HepG2 (cell line): ENCODE results near the gene ATG4B. TPM values are rescaled to one million over a fixed set of nuclear protein-coding genes. Genes with fewer than 3 reads are reported as not detected.

Experiments used
- BCL6 ChIP-seq: IDR thresholded peaks from 2 replicates; pipeline ENCODE4 v1.6.1; 2016; ENCODE audit warnings: missing genetic modification reagents, missing compliant biosample characterization
- CSRNP1 ChIP-seq: sonication (generic); formaldehyde crosslinking; IDR thresholded peaks from 2 replicates; pipeline ENCODE4 v1.8.1; 2023; ENCODE audit warnings: mild to moderate bottlenecking, missing genetic modification reagents
- FLYWCH1 ChIP-seq: sonication (generic); formaldehyde crosslinking; IDR thresholded peaks from 2 replicates; pipeline ENCODE4 v1.8.1; 2023; ENCODE audit warnings: mild to moderate bottlenecking, missing genetic modification reagents
- HMGXB3 ChIP-seq: sonication (generic); formaldehyde crosslinking; IDR thresholded peaks from 2 replicates; pipeline ENCODE4 v1.4.0; 2020; ENCODE audit warnings: missing genetic modification reagents, borderline replicate concordance
- HOXA3 ChIP-seq: sonication (generic); formaldehyde crosslinking; IDR thresholded peaks from 2 replicates; pipeline ENCODE4 v1.5.0; 2020; ENCODE audit warnings: missing genetic modification reagents
- IRF1 ChIP-seq: sonication (generic); formaldehyde crosslinking; IDR thresholded peaks from 2 replicates; pipeline ENCODE4 v1.4.0; 2020; ENCODE audit warnings: low read depth, mild to moderate bottlenecking, missing genetic modification reagents
- KDM1A ChIP-seq: IDR thresholded peaks from 2 replicates; pipeline ENCODE4 v1.6.1; 2016; ENCODE audit warnings: missing compliant biosample characterization
- KDM5B ChIP-seq: sonication (generic); formaldehyde crosslinking; IDR thresholded peaks from 2 replicates; pipeline ENCODE4 v1.4.0; 2020; ENCODE audit warnings: missing genetic modification reagents, mild to moderate bottlenecking, borderline replicate concordance
- MAZ ChIP-seq, 2 experiments: sonication (generic) in 1 of 2; formaldehyde crosslinking in 1 of 2; IDR thresholded peaks; 2 replicates each; pipeline versions ENCODE4 v1.5.0 to v1.6.1; 2012 to 2020; ENCODE audit warnings: low read depth in 2 of 2, mild to moderate bottlenecking in 2 of 2, borderline replicate concordance in 1 of 2, improper control_type of control experiment in 1 of 2, low read length in 1 of 2, missing genetic modification reagents in 1 of 2, moderate library complexity in 1 of 2
- NR2F6 ChIP-seq, 2 experiments: IDR thresholded peaks; 2 replicates each; pipeline ENCODE4 v1.6.1; 2016; ENCODE audit warnings: antibody characterized with exemption in 1 of 2, mild to moderate bottlenecking in 1 of 2
- PHF21A ChIP-seq: sonication (generic); formaldehyde crosslinking; IDR thresholded peaks from 2 replicates; pipeline ENCODE4 v1.5.0; 2020; ENCODE audit warnings: mild to moderate bottlenecking, missing genetic modification reagents
- RFXAP ChIP-seq: sonication (generic); formaldehyde crosslinking; IDR thresholded peaks from 2 replicates; pipeline ENCODE4 v1.4.0; 2020; ENCODE audit warnings: missing genetic modification reagents, borderline replicate concordance
- SNAPC2 ChIP-seq: sonication (generic); formaldehyde crosslinking; IDR thresholded peaks from 2 replicates; pipeline ENCODE4 v1.8.1; 2022; ENCODE audit warnings: mild to moderate bottlenecking, missing genetic modification reagents
- SPEN ChIP-seq: sonication (generic); formaldehyde crosslinking; IDR thresholded peaks from 2 replicates; pipeline ENCODE4 v1.5.1; 2020; ENCODE audit warnings: low read depth, mild to moderate bottlenecking, missing genetic modification reagents
- ZBTB21 ChIP-seq: sonication (generic); formaldehyde crosslinking; IDR thresholded peaks from 2 replicates; pipeline ENCODE4 v1.4.0; 2020; ENCODE audit warnings: missing genetic modification reagents
- ZBTB43 ChIP-seq: sonication (generic); formaldehyde crosslinking; conservative IDR thresholded peaks from 2 replicates; pipeline ENCODE4 v1.4.0; 2020; ENCODE audit warnings: missing genetic modification reagents
- ZMAT3 ChIP-seq: sonication (generic); formaldehyde crosslinking; conservative IDR thresholded peaks from 2 replicates; pipeline ENCODE4 v1.7.0; 2021; ENCODE audit warnings: missing genetic modification reagents
- ZNF143 ChIP-seq: sonication (generic); formaldehyde crosslinking; IDR thresholded peaks from 2 replicates; pipeline ENCODE4 v1.4.0; 2020; ENCODE audit warnings: missing genetic modification reagents
- ZNF567 ChIP-seq: sonication (generic); formaldehyde crosslinking; IDR thresholded peaks from 2 replicates; pipeline ENCODE4 v1.8.1; 2023; ENCODE audit warnings: mild to moderate bottlenecking, missing genetic modification reagents, borderline replicate concordance
- ZNF83 ChIP-seq: sonication (generic); formaldehyde crosslinking; IDR thresholded peaks from 2 replicates; pipeline ENCODE4 v1.4.0; 2020; ENCODE audit warnings: missing genetic modification reagents, mild to moderate bottlenecking, borderline replicate concordance
- polyA plus RNA-seq, 8 experiments: library from polyadenylated mRNA; depleted of rRNA in 3 of 8; stranded (reverse) in 7 of 8; unstranded in 1 of 8; fragments of >200 nt; fragmentation: Illumina TruSeq in 4 of 8; extraction: Trizol in 4 of 8; gene quantifications; 2 replicates each; pipeline versions ENCODE4 v1.2.1 to v1.2.3, GENCODE V29; 2011 to 2016; ENCODE audit warnings: low read depth in 4 of 8, missing spikeins in 1 of 8, mixed read lengths in 1 of 8; ENCODE audit not compliant: insufficient read depth in 1 of 8
- total RNA-seq, 5 experiments: library from RNA; depleted of rRNA; stranded (reverse); fragments of >200 nt; fragmentation: Illumina TruSeq; extraction: Trizol; gene quantifications; 2 replicates each; pipeline ENCODE4 v1.2.3, GENCODE V29; 2016; ENCODE audit warnings: low read depth in 1 of 5

The ATG4B gene
- total and polyA plus RNA-seq, 2 of the 13 experiments (the other 11 are each of a cell fraction or from before 2014, with no cell fraction given) = 95.5 to 239 TPM

- TF ChIP-seq HMGXB3 (CRISPR knock-in tag) (no peak), PHF21A (peak; percentile 63; the same call in 1 of the 2 replicates), ZNF567 (CRISPR knock-in tag) (no peak), ZNF143 (CRISPR knock-in tag) (no peak), SNAPC2 (CRISPR knock-in tag) (peak; percentile 65; the same call in 1 of the 2 replicates), RFXAP (CRISPR knock-in tag) (0 out of 2 replicates have a peak, but pooled peaks have one; percentile 59), MAZ (IDR thresholded peaks at IDR 0.05; ENCODE audit: borderline replicate concordance, low read depth, low read length) (peak; percentile 50; the same call in 1 of the 2 replicates), MAZ (CRISPR knock-in tag; IDR thresholded peaks at IDR 0.05; ENCODE audit: low read depth) (peak; percentile 82; the same call in 1 of the 2 replicates), ZMAT3 (no peak), ZBTB43 (CRISPR knock-in tag) (no peak; the same call in 1 of the 2 replicates), KDM5B (CRISPR knock-in tag) (no peak; the same call in 1 of the 2 replicates), FLYWCH1 (no peak), BCL6 (CRISPR knock-in tag) (no peak), ZNF83 (CRISPR knock-in tag) (no peak), NR2F6 (IDR thresholded peaks at IDR 0.05) (no peak), NR2F6 (CRISPR knock-in tag; IDR thresholded peaks at IDR 0.05) (peak; percentile 48; the same call in 1 of the 2 replicates), CSRNP1 (CRISPR knock-in tag) (peak; percentile 62; the same call in 1 of the 2 replicates), HOXA3 (CRISPR knock-in tag) (peak; percentile 75), KDM1A (CRISPR knock-in tag) (no peak), IRF1 (0 out of 2 replicates have a peak, but pooled peaks have one; percentile 15), ZBTB21 (CRISPR knock-in tag) (no peak), SPEN (CRISPR knock-in tag) (peak; percentile 61; the same call in 1 of the 2 replicates)
Measured at GRCh38 chr2:241702155-241703031, 64.9 kb downstream of the ATG4B start (continued).
